ENCODE results near the gene DNAJC15. TPM values are rescaled to one million over a fixed set of nuclear protein-coding genes. Genes with fewer than 3 reads are reported as not detected.

DNAJC15 gene
- total RNA-seq, 2 donors from 2014 or later, result 29.7 to 46.9 TPM

DNA sequence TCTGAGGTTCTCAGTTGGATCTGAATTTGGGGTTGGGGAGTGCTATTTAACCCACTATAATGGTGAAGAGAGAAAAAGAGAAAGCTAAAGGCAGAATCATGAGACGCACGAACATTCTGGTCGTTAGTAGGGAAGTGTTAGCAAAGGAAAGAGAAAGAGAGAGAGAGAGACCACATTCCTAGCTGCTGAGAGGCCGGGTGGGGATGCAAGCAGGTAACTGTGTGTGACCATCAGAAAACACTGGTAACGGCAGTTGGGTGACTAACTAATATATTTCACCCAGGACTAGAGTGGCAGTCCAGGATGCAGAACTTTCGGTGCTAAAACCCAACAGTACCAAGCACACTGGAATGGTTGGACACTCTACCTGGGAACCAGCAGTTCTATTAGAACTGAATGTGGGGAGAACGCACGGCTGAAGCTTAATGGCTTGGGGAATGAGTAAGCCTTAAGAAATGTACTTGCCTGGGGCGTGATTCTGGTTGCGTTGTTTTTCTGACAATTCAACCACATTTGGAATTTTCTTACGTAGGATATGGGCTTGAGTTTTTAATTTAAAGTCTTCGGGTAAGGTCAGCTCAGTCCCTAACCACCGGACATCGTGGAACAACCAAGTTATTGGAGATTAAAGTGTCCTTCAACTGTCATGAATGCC is 130.2 kb downstream of the DNAJC15 start:
- Histone ChIP-seq H3K4me1 (ENCODE audit: control insufficient read depth, insufficient read depth, low read length) (peaks cover 3% of the 10 kb centered on the region), H3K36me3 (ENCODE audit: control insufficient read depth, insufficient read depth, low read length) (no peaks in the 10 kb centered on the region), H3K27me3 (ENCODE audit: control insufficient read depth, insufficient read depth, low read length, poor library complexity, severe bottlenecking) (peaks cover 4% of the 10 kb centered on the region), H3K4me3 (ENCODE audit: low read length) (no peak overlapping the region), H3K9me3 (ENCODE audit: control insufficient read depth, low read length) (no peaks in the 10 kb centered on the region), H3K9ac (ENCODE audit: extremely low read depth, low read length, poor library complexity, severe bottlenecking) (no peak overlapping the region), H3K27ac (ENCODE audit: low read depth, low read length) (no peak overlapping the region)
- no peak overlapping the region for H3K27ac Mint-ChIP-seq
- TF ChIP-seq, protein P1, sequence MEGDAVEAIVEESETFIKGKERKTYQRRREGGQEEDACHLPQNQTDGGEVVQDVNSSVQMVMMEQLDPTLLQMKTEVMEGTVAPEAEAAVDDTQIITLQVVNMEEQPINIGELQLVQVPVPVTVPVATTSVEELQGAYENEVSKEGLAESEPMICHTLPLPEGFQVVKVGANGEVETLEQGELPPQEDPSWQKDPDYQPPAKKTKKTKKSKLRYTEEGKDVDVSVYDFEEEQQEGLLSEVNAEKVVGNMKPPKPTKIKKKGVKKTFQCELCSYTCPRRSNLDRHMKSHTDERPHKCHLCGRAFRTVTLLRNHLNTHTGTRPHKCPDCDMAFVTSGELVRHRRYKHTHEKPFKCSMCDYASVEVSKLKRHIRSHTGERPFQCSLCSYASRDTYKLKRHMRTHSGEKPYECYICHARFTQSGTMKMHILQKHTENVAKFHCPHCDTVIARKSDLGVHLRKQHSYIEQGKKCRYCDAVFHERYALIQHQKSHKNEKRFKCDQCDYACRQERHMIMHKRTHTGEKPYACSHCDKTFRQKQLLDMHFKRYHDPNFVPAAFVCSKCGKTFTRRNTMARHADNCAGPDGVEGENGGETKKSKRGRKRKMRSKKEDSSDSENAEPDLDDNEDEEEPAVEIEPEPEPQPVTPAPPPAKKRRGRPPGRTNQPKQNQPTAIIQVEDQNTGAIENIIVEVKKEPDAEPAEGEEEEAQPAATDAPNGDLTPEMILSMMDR (conservative IDR thresholded peaks at IDR 0.05), result no peak
- no peaks in the 10 kb centered on the region for H3K36me3 Mint-ChIP-seq (ENCODE audit: low read depth)
- no peaks in the 10 kb centered on the region for H3K27me3 Mint-ChIP-seq (ENCODE audit: insufficient read depth)
- H3K4me3 Mint-ChIP-seq, result no peak overlapping the region
- DNase-seq, result no peak
- H3K4me1 Mint-ChIP-seq, result peaks cover 17% of the 10 kb centered on the region
- H3K9me3 Mint-ChIP-seq, result no peaks in the 10 kb centered on the region
- 94 to 97% methylated on average over 14 of the region's 14 CpGs for WGBS, 2 experiments (ENCODE audit: insufficient coverage in 1 of 2, insufficient read length in 1 of 2)

DNA sequence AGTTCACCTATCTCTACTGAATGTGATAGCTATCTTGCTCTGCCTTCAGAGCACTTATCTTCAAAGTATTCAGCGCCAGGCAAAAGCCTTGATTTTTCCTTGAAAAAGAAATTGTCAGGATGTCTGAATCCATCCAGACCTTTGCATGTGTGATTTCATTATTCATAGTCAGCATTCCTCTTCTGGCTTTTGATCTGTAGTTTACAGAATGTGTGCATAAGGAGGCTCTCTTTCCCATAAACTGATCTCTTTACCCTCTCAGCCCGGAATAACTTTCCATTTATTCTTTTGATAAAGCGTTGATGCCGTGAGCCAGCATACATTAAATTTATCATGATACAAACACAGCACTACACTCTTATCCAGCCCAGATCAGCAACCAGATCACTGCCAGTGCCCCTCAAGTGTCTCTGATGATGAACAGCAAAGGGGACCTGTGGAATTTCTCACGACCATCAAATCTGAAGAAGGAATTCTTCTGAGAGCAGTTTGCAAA is 130.8 kb downstream of the DNAJC15 start:
- Mint-ChIP-seq H3K27ac (no peak overlapping the region), H3K4me3 (no peak overlapping the region), H3K9me3 (no peaks in the 10 kb centered on the region), H3K27me3 (ENCODE audit: insufficient read depth) (no peaks in the 10 kb centered on the region), H3K4me1 (peaks cover 17% of the 10 kb centered on the region), H3K36me3 (ENCODE audit: low read depth) (no peaks in the 10 kb centered on the region)
- DNase-seq, result no peak
- H3K27me3 ChIP-seq (ENCODE audit: control insufficient read depth, insufficient read depth, low read length, poor library complexity, severe bottlenecking), result no peaks in the 10 kb centered on the region
- no peaks in the 10 kb centered on the region for H3K36me3 ChIP-seq (ENCODE audit: control insufficient read depth, insufficient read depth, low read length)
- 88 to 90% methylated on average over 4 to 5 of the region's 5 CpGs for WGBS, 2 experiments (ENCODE audit: insufficient coverage in 1 of 2, insufficient read length in 1 of 2)
- no peak overlapping the region for H3K9ac ChIP-seq (ENCODE audit: extremely low read depth, low read length, poor library complexity, severe bottlenecking)
- H3K4me1 ChIP-seq (ENCODE audit: control insufficient read depth, insufficient read depth, low read length), result peaks cover 3% of the 10 kb centered on the region
- TF ChIP-seq, protein P1 (conservative IDR thresholded peaks at IDR 0.05), result no peak
- no peak overlapping the region for H3K4me3 ChIP-seq (ENCODE audit: low read length)
- H3K9me3 ChIP-seq (ENCODE audit: control insufficient read depth, low read length), result no peaks in the 10 kb centered on the region
- H3K27ac ChIP-seq (ENCODE audit: low read depth, low read length), result no peak overlapping the region

DNA sequence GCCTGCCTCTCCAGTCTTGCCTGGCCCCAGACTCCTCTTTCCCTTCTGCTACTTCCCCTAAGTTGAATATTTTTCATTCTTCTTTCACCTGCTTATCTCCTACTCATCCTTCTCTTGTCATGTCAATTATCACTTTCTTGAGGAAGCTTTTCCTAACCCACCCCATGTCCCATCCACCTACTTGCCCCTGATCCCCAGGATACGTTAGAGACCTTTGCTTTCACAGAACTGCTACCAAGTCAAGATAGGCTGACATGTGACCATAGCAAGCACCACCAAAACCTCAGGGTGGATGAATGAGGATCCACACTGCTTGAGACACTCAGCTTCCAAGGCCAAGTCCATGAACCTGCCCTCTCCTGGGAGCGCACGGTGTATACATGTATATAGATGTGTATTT is 131.5 kb downstream of the DNAJC15 start:
- H3K27ac ChIP-seq (ENCODE audit: low read depth, low read length), result no peak overlapping the region
- WGBS, 2 experiments (ENCODE audit: insufficient coverage in 1 of 2, insufficient read length in 1 of 2), result 67 to 78% methylated on average over 1 of the region's 3 CpGs

More for the DNA sequence above, 131.5 kb downstream of the DNAJC15 start:
- H3K4me1 Mint-ChIP-seq, result peaks cover 17% of the 10 kb centered on the region
- Histone ChIP-seq H3K36me3 (ENCODE audit: control insufficient read depth, insufficient read depth, low read length) (no peaks in the 10 kb centered on the region), H3K27me3 (ENCODE audit: control insufficient read depth, insufficient read depth, low read length, poor library complexity, severe bottlenecking) (no peaks in the 10 kb centered on the region), H3K4me1 (ENCODE audit: control insufficient read depth, insufficient read depth, low read length) (peaks cover 3% of the 10 kb centered on the region), H3K4me3 (ENCODE audit: low read length) (no peak overlapping the region), H3K9ac (ENCODE audit: extremely low read depth, low read length, poor library complexity, severe bottlenecking) (no peak overlapping the region), H3K9me3 (ENCODE audit: control insufficient read depth, low read length) (no peaks in the 10 kb centered on the region)
- no peak overlapping the region for H3K4me3 Mint-ChIP-seq
- no peaks in the 10 kb centered on the region for H3K27me3 Mint-ChIP-seq (ENCODE audit: insufficient read depth)
- TF ChIP-seq, protein P1 (conservative IDR thresholded peaks at IDR 0.05), result no peak
- H3K9me3 Mint-ChIP-seq, result no peaks in the 10 kb centered on the region
- no peaks in the 10 kb centered on the region for H3K36me3 Mint-ChIP-seq (ENCODE audit: low read depth)
- no peak overlapping the region for H3K27ac Mint-ChIP-seq
- DNase-seq, result peak; percentile 63

Data from endodermal cell (in vitro differentiated cells).